HEK293T (cell line): Measurements from ENCODE around the gene SLC25A21.

Experiments used
- CTBP1 ChIP-seq: fragments of 450-650 bp; IDR thresholded peaks from 2 replicates; pipeline ENCODE4 v1.6.1; 2016; ENCODE audit warnings: borderline replicate concordance
- ELF4 ChIP-seq: fragments of 450-650 bp; IDR thresholded peaks from 2 replicates; pipeline ENCODE4 v1.6.1; 2017; ENCODE audit warnings: antibody characterized with exemption
- FOXA1 ChIP-seq: fragments of 450-650 bp; IDR thresholded peaks from 2 replicates; pipeline ENCODE4 v1.6.1; 2016; ENCODE audit warnings: mild to moderate bottlenecking

- TF ChIP-seq FOXA1 (no peak), ELF4 (no peak), CTBP1 (no peak)
These were observed 506.5 kb downstream of the SLC25A21 start for GRCh38 chr14:36665887-36666415.
